B cell (primary cell): ENCODE data around the gene TCF3. TPM values are rescaled to one million over a fixed set of nuclear protein-coding genes. Genes with fewer than 3 reads are reported as not detected.
"Not testable (repeated sequence)": the region's sequence is repeated elsewhere in the genome, so short reads cannot be mapped to it uniquely, and the experiment has no call there.

Experiments used
- ATAC-seq: fragments of 200-7000 bp; cut with Tn5 transposase; one replicate; pipeline ENCODE4 v1.10.0; 2021; ENCODE audit warnings: low read depth, mild to moderate bottlenecking, moderate number of reproducible peaks, moderate library complexity
- CTCF ChIA-PET: fragments of 350-600 bp; sonication (Branson Sonifier 250); formaldehyde crosslinking; loops from one replicate; lab custom pipeline; 2021; ENCODE audit warnings: antibody characterized with exemption, inconsistent platforms; lab: Charles Lee
- POLR2A ChIA-PET: fragments of 350-600 bp; sonication (Branson Sonifier 250); formaldehyde crosslinking; loops from one replicate; lab custom pipeline; 2021; ENCODE audit warnings: antibody characterized with exemption; lab: Charles Lee
- DNase-seq: peaks from one replicate; pipeline ENCODE4 v3.0.0; 2013
- H2AFZ ChIP-seq: 2 replicates; pipeline ENCODE4 v1.6.1; 2012; ENCODE audit warnings: mild to moderate bottlenecking, low read depth, low read length; ENCODE audit not compliant: insufficient read depth, poor library complexity, severe bottlenecking
- H3K27ac ChIP-seq, 2 donors: 1 replicate in 1 of 2; 2 replicates in 1 of 2; pipeline ENCODE4 v1.5.1; 2012 to 2013; ENCODE audit warnings: low read length in 2 of 2, mild to moderate bottlenecking in 2 of 2, moderate library complexity in 1 of 2
- H3K27me3 ChIP-seq, 4 experiments: fragments of 200-600 bp in 1 of 4; sonication (generic) in 1 of 4; replicated peaks in 1 of 4; 1 replicate in 2 of 4; 2 replicates in 2 of 4; pipeline versions ENCODE4 v1.6.1 to v1.7.0; 2013 to 2016; ENCODE audit warnings: low read length in 3 of 4, mild to moderate bottlenecking in 2 of 4, mixed read lengths in 1 of 4, moderate library complexity in 1 of 4; ENCODE audit not compliant: insufficient read depth in 4 of 4, control insufficient read depth in 3 of 4; ENCODE audit errors: control extremely low read depth in 1 of 4
- H3K36me3 ChIP-seq, 2 experiments: replicated peaks in 1 of 2; 1 replicate in 1 of 2; 2 replicates in 1 of 2; pipeline versions ENCODE4 v1.6.1 to v1.7.1; 2013; ENCODE audit warnings: low read length in 1 of 2; ENCODE audit not compliant: insufficient read depth in 2 of 2, control insufficient read depth in 1 of 2; ENCODE audit errors: control extremely low read depth in 1 of 2, extremely low read depth in 1 of 2
- H3K4me1 ChIP-seq, 2 donors: fragments of 200-600 bp in 1 of 2; sonication (generic) in 1 of 2; 1 replicate in 1 of 2; 2 replicates in 1 of 2; pipeline versions ENCODE4 v1.5.1 to v1.6.1; 2013 to 2017; ENCODE audit warnings: low read length in 2 of 2; ENCODE audit not compliant: control insufficient read depth in 2 of 2, insufficient read depth in 2 of 2
- H3K4me2 ChIP-seq: replicated peaks from 2 replicates; pipeline ENCODE3; 2012; ENCODE audit warnings: mild to moderate bottlenecking, low read depth, low read length; ENCODE audit not compliant: poor library complexity, severe bottlenecking
- H3K4me3 ChIP-seq, 5 experiments: fragments of 200-600 bp in 1 of 5; sonication (generic) in 1 of 5; 1 replicate in 3 of 5; 2 replicates in 2 of 5; pipeline versions ENCODE4 v1.5.1 to v1.7.0; 2011 to 2016; ENCODE audit warnings: low read length in 4 of 5, mild to moderate bottlenecking in 4 of 5, low read depth in 2 of 5, control low read depth in 1 of 5, moderate library complexity in 1 of 5; ENCODE audit not compliant: insufficient read depth in 1 of 5; ENCODE audit errors: control extremely low read depth in 1 of 5, extremely low read depth in 1 of 5
- H3K79me2 ChIP-seq: fragments of 200-600 bp; sonication (generic); one replicate; pipeline ENCODE4 v1.6.0; 2016; ENCODE audit warnings: low read length; ENCODE audit not compliant: control insufficient read depth, insufficient read depth
- H3K9ac ChIP-seq: fragments of 200-600 bp; sonication (generic); 2 replicates; pipeline ENCODE4 v1.6.1; 2017; ENCODE audit warnings: mild to moderate bottlenecking, low read length, moderate library complexity
- H3K9me3 ChIP-seq, 3 donors: one replicate each; pipeline versions ENCODE4 v1.6.1 to v1.7.1; 2013; ENCODE audit warnings: low read length in 2 of 3; ENCODE audit not compliant: control insufficient read depth in 2 of 3, insufficient read depth in 1 of 3; ENCODE audit errors: control extremely low read depth in 1 of 3
- H4K20me1 ChIP-seq: 2 replicates; pipeline ENCODE4 v1.6.0; 2012; ENCODE audit warnings: mild to moderate bottlenecking, low read length; ENCODE audit not compliant: insufficient read depth, control insufficient read depth, poor library complexity, severe bottlenecking
- H3K27ac Mint-ChIP-seq: one replicate; pipeline ENCODE4 v1.8.0; 2021; ENCODE audit warnings: mixed read lengths
- H3K27me3 Mint-ChIP-seq: one replicate; pipeline ENCODE4 v1.8.0; 2021; ENCODE audit warnings: mixed read lengths
- H3K4me1 Mint-ChIP-seq: one replicate; pipeline ENCODE4 v1.8.0; 2021; ENCODE audit warnings: mixed read lengths
- H3K4me3 Mint-ChIP-seq: one replicate; pipeline ENCODE4 v1.8.0; 2021; ENCODE audit warnings: mixed read lengths
- H3K9me3 Mint-ChIP-seq: one replicate; pipeline ENCODE4 v1.8.0; 2022; ENCODE audit warnings: mixed read lengths; ENCODE audit not compliant: insufficient read depth
- CTCF ChIP-seq: fragments of 200-600 bp; IDR thresholded peaks from one replicate; pipeline ENCODE4 v1.8.0; 2022; ENCODE audit warnings: antibody characterized with exemption, mild to moderate bottlenecking
- EZH2 ChIP-seq: IDR thresholded peaks from 2 replicates; pipeline ENCODE4 v1.6.1; 2012; ENCODE audit warnings: borderline replicate concordance, low read depth, mild to moderate bottlenecking, moderate library complexity, low read length; ENCODE audit not compliant: insufficient read depth, poor library complexity, severe bottlenecking
- WGBS: methylation state at CpG from one replicate; pipeline ENCODE4 v1.1.5; 2013; ENCODE audit warnings: missing lambda C conversion rate; ENCODE audit not compliant: insufficient coverage; 5-methylcytosine and 5-hydroxymethylcytosine counted together
- intact Hi-C: fragments of 100-400 bp; cut with micrococcal nuclease; formaldehyde crosslinking; loops from one replicate; pipeline ENCODE4 v1.10.0; 2022
- polyA plus RNA-seq: library from polyadenylated mRNA; depleted of rRNA; stranded (reverse); fragments of >200 nt; gene quantifications from 2 replicates; pipeline ENCODE4 v1.2.3, GENCODE V29; 2012
- total RNA-seq, 2 donors: library from RNA; stranded (reverse); fragments of 120-200 nt in 1 of 2; gene quantifications; 1 replicate in 1 of 2; 2 replicates in 1 of 2; pipeline versions ENCODE4 v1.2.3 to v1.2.4, GENCODE V29; 2013 to 2022

TCF3 gene
- total and polyA plus RNA-seq, 2 donors (not counting 1 experiment from before 2014, with no cell fraction given) = 278 to 588 TPM

GRCh38 chr19:1671716-1672037, 19.3 kb upstream of the TCF3 start:
- intact Hi-C loops = loop anchor here (1.0 to 5.0 kb wide), 3 partner anchors 34 to 96 kb away; no protein-coding TSS in a partner anchor
- Mint-ChIP-seq H3K27me3 (peaks cover 19% of the 10 kb centered on the region), H3K4me3 (peak overlapping the region; percentile 81), H3K27ac (peak overlapping the region; percentile 59), H3K4me1 (peaks cover 38% of the 10 kb centered on the region), H3K9me3 (no peaks in the 10 kb centered on the region)
- Histone ChIP-seq H3K4me1 (peaks cover 32 to 59% of the 10 kb centered on the region in 2 donors), H3K9me3 (peaks cover 0 to 25% (median 0%) of the 10 kb centered on the region in 3 donors), H3K79me2 (peaks cover 2% of the 10 kb centered on the region), H3K9ac (peak overlapping the region; percentile 64), H3K27me3 (peaks cover 0 to 35% (median 23%) of the 10 kb centered on the region in 4 experiments), H3K27ac (no peak overlapping the region), H2AFZ (peak overlapping the region; percentile 72), H4K20me1 (no peaks in the 10 kb centered on the region), H3K4me2 (peak overlapping the region; percentile 98), H3K36me3 (no peaks in the 10 kb centered on the region), H3K4me3 (peak overlapping the region in 3 of 5 experiments; percentile 53 to 64 (median 54))
- CTCF ChIA-PET = interaction anchor here (0.9 to 6.0 kb wide), 34 partner anchors 9 to 157 kb away, joined by 3 to 114 read pairs (median 6); partner anchors contain the start of genes MBD3 and TCF3
- peak; percentile 9 for ATAC-seq
- DNase-seq = peak; percentile 80
- POLR2A ChIA-PET = interaction anchor here (0.6 to 1.4 kb wide), 7 partner anchors 11 to 745 kb away, joined by 3 to 6 read pairs (median 5); partner anchors contain the start of genes MBD3, TCF3 and UQCR11
- WGBS = 7% methylated on average over 11 of the region's 17 CpGs
- no peak for TF ChIP-seq CTCF
- TF ChIP-seq EZH2 = no peak

DNA sequence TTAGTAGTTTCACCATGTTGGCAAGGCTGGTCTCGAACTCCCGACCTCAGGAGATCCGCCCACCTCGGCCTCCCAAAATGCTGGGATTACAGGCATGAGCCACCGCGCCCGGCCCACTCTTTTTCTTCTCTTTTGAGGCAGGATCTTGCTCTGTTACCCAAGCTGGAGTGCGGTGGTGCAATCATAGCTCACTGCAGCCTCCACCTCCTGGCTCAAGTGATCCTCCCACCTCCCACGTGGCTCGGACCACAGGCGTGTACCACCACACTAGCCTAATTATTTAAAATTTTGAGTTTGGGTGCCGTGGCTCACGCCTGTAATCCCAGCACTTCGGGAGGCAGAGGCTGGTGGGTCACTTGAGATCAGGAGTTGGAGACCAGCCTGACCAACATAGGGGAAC, 18.3 kb upstream of the TCF3 start:
- 50% methylated on average over 5 of the region's 14 CpGs for WGBS
- not testable (repeated sequence) for ATAC-seq

More for the DNA sequence above, 18.3 kb upstream of the TCF3 start:
- not testable (repeated sequence) for H2AFZ ChIP-seq, H3K4me3 ChIP-seq, H3K27ac ChIP-seq, H4K20me1 ChIP-seq, DNase-seq, H3K9me3 Mint-ChIP-seq, H3K36me3 ChIP-seq, H3K4me2 ChIP-seq, H3K79me2 ChIP-seq, H3K9ac ChIP-seq, H3K4me3 Mint-ChIP-seq
- peaks cover 44% of the 10 kb centered on the region for H3K4me1 Mint-ChIP-seq
- Histone ChIP-seq H3K9me3 (peaks cover 0 to 20% (median 0%) of the 10 kb centered on the region in 3 donors), H3K4me1 (peaks cover 35 to 68% of the 10 kb centered on the region in 2 donors), H3K27me3 (peaks cover 0 to 26% (median 14%) of the 10 kb centered on the region in 4 experiments)
- H3K27me3 Mint-ChIP-seq = peaks cover 14% of the 10 kb centered on the region
- H3K27ac Mint-ChIP-seq = peak overlapping the region; percentile 26
- CTCF ChIA-PET = interaction anchor here (0.9 to 6.0 kb wide), 8 partner anchors 19 to 124 kb away, joined by 3 to 114 read pairs (median 20); partner anchors contain the start of genes MBD3 and TCF3
- POLR2A ChIA-PET = interaction anchor here (0.7 to 1.4 kb wide), 2 partner anchors 18 to 78 kb away, joined by 3 to 6 read pairs; partner anchors contain the start of genes MBD3 and TCF3
- intact Hi-C loops = loop anchor here (2.0 to 5.0 kb wide), 2 partner anchors 33 to 46 kb away; no protein-coding TSS in a partner anchor
